GM12878 (cell line): Measurements from ENCODE around the gene S100A16. TPM values are rescaled to one million over a fixed set of nuclear protein-coding genes. Genes with fewer than 3 reads are reported as not detected.

Experiments used
- ATAC-seq: fragments of 200-7000 bp; cut with Tn5 transposase; 3 replicates; pipeline ENCODE4 v1.9.1; 2020; ENCODE audit warnings: mild to moderate bottlenecking, moderate library complexity
- BruUV-seq: library from RNA; stranded (reverse); fragments of 400-500 nt; replicated peaks from 2 replicates; lab custom pipeline; 2021; lab: Mats Ljungman, UMichigan
- CTCF ChIA-PET: fragments of 300-600 bp; sonication (Branson Sonifier 250); formaldehyde crosslinking; extraction: SDS; loops from one replicate; lab custom pipeline; 2021; ENCODE audit warnings: inconsistent platforms; lab: Yijun Ruan, JAX
- POLR2A ChIA-PET: fragments of 350-600 bp; formaldehyde crosslinking; extraction: SDS; loops from one replicate; lab custom pipeline; 2021; ENCODE audit warnings: inconsistent platforms; lab: Charles Lee
- RAD21 ChIA-PET: fragments of 300-600 bp; sonication (Branson Sonifier 250); formaldehyde crosslinking; loops from one replicate; lab custom pipeline; 2023; ENCODE audit warnings: antibody characterized with exemption; ENCODE audit not compliant: unreplicated experiment; lab: Charles Lee
- SMC1A ChIA-PET: fragments of 300-600 bp; sonication (Branson Sonifier 250); formaldehyde crosslinking; loops from one replicate; lab custom pipeline; 2023; ENCODE audit not compliant: unreplicated experiment, uncharacterized antibody; lab: Charles Lee
- DNase-seq: peaks from one replicate; pipeline ENCODE4 v3.0.0-alpha.2; 2011; ENCODE audit warnings: low read depth, low spot score
- FAIRE-seq: peaks from 3 replicates; lab custom pipeline; 2011; peaks lifted over from hg19 to GRCh38; lab: Jason Lieb, UNC
- H2AFZ ChIP-seq: 2 replicates; pipeline ENCODE4 v1.6.0; 2011; ENCODE audit warnings: low read depth, low read length, control low read depth; ENCODE audit not compliant: control insufficient read depth
- H3K27ac ChIP-seq: 2 replicates; pipeline ENCODE4 v1.5.1; 2011; ENCODE audit warnings: control low read depth; ENCODE audit not compliant: control insufficient read depth, insufficient read depth
- H3K27me3 ChIP-seq, 2 experiments: replicated peaks in 1 of 2; 2 replicates each; pipeline versions ENCODE4 v1.6.0 to v1.6.1; 2011; ENCODE audit warnings: low read length in 1 of 2; ENCODE audit not compliant: control insufficient read depth in 2 of 2, insufficient read depth in 2 of 2
- H3K36me3 ChIP-seq, 2 experiments: 2 replicates each; pipeline ENCODE4 v1.5.1; 2011; ENCODE audit warnings: low read length in 1 of 2; ENCODE audit not compliant: control insufficient read depth in 2 of 2, insufficient read depth in 2 of 2
- H3K4me1 ChIP-seq: 2 replicates; pipeline ENCODE4 v1.6.1; 2011; ENCODE audit warnings: mild to moderate bottlenecking, low read length, moderate library complexity, mixed read lengths; ENCODE audit not compliant: control insufficient read depth, insufficient read depth
- H3K4me2 ChIP-seq: 2 replicates; pipeline ENCODE4 v1.6.0; 2011; ENCODE audit warnings: control low read depth; ENCODE audit not compliant: control insufficient read depth, insufficient read depth
- H3K4me3 ChIP-seq: fragments of 200-600 bp; sonication (generic); 2 replicates; pipeline ENCODE4 v1.5.1; 2016
- H3K79me2 ChIP-seq: 2 replicates; pipeline ENCODE4 v1.6.0; 2011; ENCODE audit warnings: low read length; ENCODE audit not compliant: control insufficient read depth, insufficient read depth
- H3K9ac ChIP-seq: 2 replicates; pipeline ENCODE4 v1.8.0; 2011; ENCODE audit warnings: low read length, control low read depth, mixed read lengths; ENCODE audit not compliant: control insufficient read depth, insufficient read depth
- H3K9me3 ChIP-seq: replicated peaks from 3 replicates; pipeline ENCODE4 v1.5.1; 2011; ENCODE audit warnings: mild to moderate bottlenecking, low read length; ENCODE audit not compliant: control insufficient read depth, insufficient read depth
- H4K20me1 ChIP-seq: 2 replicates; pipeline ENCODE4 v1.6.0; 2011; ENCODE audit not compliant: control insufficient read depth, insufficient read depth
- ATF2 ChIP-seq: IDR thresholded peaks from 2 replicates; pipeline ENCODE4 v1.6.1; 2012; ENCODE audit warnings: low read length, inconsistent platforms
- ATF7 ChIP-seq: fragments of 450-650 bp; IDR thresholded peaks from 2 replicates; pipeline ENCODE4 v1.6.1; 2016; ENCODE audit warnings: low read depth, mild to moderate bottlenecking
- BMI1 ChIP-seq: fragments of 450-650 bp; IDR thresholded peaks from 2 replicates; pipeline ENCODE4 v1.6.1; 2016; ENCODE audit warnings: mild to moderate bottlenecking, moderate library complexity, borderline replicate concordance
- CBFB ChIP-seq: IDR thresholded peaks from 2 replicates; pipeline ENCODE4 v1.6.1; 2016; ENCODE audit warnings: antibody characterized with exemption, low read depth
- CREM ChIP-seq: IDR thresholded peaks from 2 replicates; pipeline ENCODE4 v1.6.1; 2014; ENCODE audit warnings: antibody characterized with exemption, low read depth
- E4F1 ChIP-seq: fragments of 450-650 bp; IDR thresholded peaks from 2 replicates; pipeline ENCODE4 v1.6.1; 2018; ENCODE audit warnings: borderline replicate concordance, mild to moderate bottlenecking; ENCODE audit not compliant: partially characterized antibody
- EP300 ChIP-seq, 2 experiments: fragments of 150-350 bp in 1 of 2; IDR thresholded peaks; 2 replicates each; pipeline ENCODE4 v1.6.1; 2011 to 2012; ENCODE audit warnings: low read depth in 2 of 2, low read length in 2 of 2, borderline replicate concordance in 1 of 2, improper control_type of control experiment in 1 of 2, inconsistent platforms in 1 of 2; ENCODE audit not compliant: control insufficient read depth in 1 of 2
- ETV6 ChIP-seq, 2 experiments: fragments of 450-650 bp in 1 of 2; IDR thresholded peaks in 1 of 2; conservative IDR thresholded peaks in 1 of 2; 2 replicates each; pipeline ENCODE4 v1.6.1; 2014; ENCODE audit warnings: antibody characterized with exemption in 1 of 2, borderline replicate concordance in 1 of 2, low read depth in 1 of 2, mild to moderate bottlenecking in 1 of 2, moderate library complexity in 1 of 2
- HCFC1 ChIP-seq: fragments of 150-350 bp; IDR thresholded peaks from 2 replicates; pipeline ENCODE4 v1.6.1; 2014; ENCODE audit warnings: low read length
- MTA3 ChIP-seq: IDR thresholded peaks from 2 replicates; pipeline ENCODE4 v1.6.1; 2012; ENCODE audit warnings: low read length, inconsistent platforms, borderline replicate concordance
- RAD21 ChIP-seq: IDR thresholded peaks from 2 replicates; pipeline ENCODE4 v1.6.1; 2011; ENCODE audit warnings: mild to moderate bottlenecking, low read depth, low read length, moderate library complexity; ENCODE audit not compliant: insufficient read depth
- RFX5 ChIP-seq: IDR thresholded peaks from 2 replicates; pipeline ENCODE4 v1.6.1; 2011; ENCODE audit warnings: low read depth, low read length, improper control_type of control experiment
- SKIL ChIP-seq: fragments of 450-650 bp; IDR thresholded peaks from 2 replicates; pipeline ENCODE4 v1.6.1; 2017; ENCODE audit warnings: mild to moderate bottlenecking, low read depth, inconsistent platforms; ENCODE audit not compliant: poor library complexity, severe bottlenecking
- SMC3 ChIP-seq: IDR thresholded peaks from 2 replicates; pipeline ENCODE4 v1.6.1; 2011; ENCODE audit warnings: low read length, improper control_type of control experiment, borderline replicate concordance
- SRF ChIP-seq, 2 experiments: IDR thresholded peaks; 2 replicates each; pipeline ENCODE4 v1.6.1; 2011; ENCODE audit warnings: low read depth in 2 of 2, low read length in 2 of 2, mild to moderate bottlenecking in 1 of 2, moderate library complexity in 1 of 2
- STAT3 ChIP-seq: IDR thresholded peaks from 2 replicates; pipeline ENCODE4 v1.6.1; 2011; ENCODE audit warnings: low read depth, low read length, improper control_type of control experiment
- SUPT20H ChIP-seq: IDR thresholded peaks from 2 replicates; pipeline ENCODE4 v1.6.1; 2011; ENCODE audit warnings: low read depth, mild to moderate bottlenecking, low read length, moderate library complexity, borderline replicate concordance; ENCODE audit not compliant: control insufficient read depth
- ZNF622 ChIP-seq: fragments of 450-650 bp; IDR thresholded peaks from 2 replicates; pipeline ENCODE4 v1.6.1; 2017; ENCODE audit warnings: mild to moderate bottlenecking, inconsistent platforms
- WGBS: methylation state at CpG from one replicate; pipeline ENCODE4 v1.1.6; 2016; ENCODE audit warnings: low lambda C conversion rate; ENCODE audit not compliant: insufficient replicate concordance, insufficient coverage; ENCODE audit errors: missing lambda C conversion rate; 5-methylcytosine and 5-hydroxymethylcytosine counted together
- in situ Hi-C: fragments of 300-500 bp; cut with MboI; formaldehyde crosslinking; loops from 9 replicates; pipeline ENCODE4 v1.14.3; 2018; ENCODE audit warnings: mixed read lengths
- intact Hi-C: fragments of 100-400 bp; cut with micrococcal nuclease; formaldehyde crosslinking; loops from one replicate; pipeline ENCODE4 v1.14.2; 2022; ENCODE audit not compliant: unreplicated experiment
- polyA plus RNA-seq, 11 experiments: library from polyadenylated mRNA; depleted of rRNA in 4 of 11; unstranded in 6 of 11; stranded (reverse) in 5 of 11; fragments of >200 nt; fragmentation: Nextera tagmentation in 4 of 11; fragmentation: Illumina TruSeq in 1 of 11; extraction: Ambion mirVana in 4 of 11; extraction: Trizol in 1 of 11; gene quantifications; 1 replicate in 1 of 11; 2 replicates in 10 of 11; pipeline versions ENCODE4 v1.2.1 to v1.2.3, GENCODE V29; 2011 to 2016; ENCODE audit warnings: inconsistent platforms in 2 of 11, missing spikeins in 2 of 11, low read depth in 1 of 11
- total RNA-seq, 4 experiments: library from RNA; depleted of rRNA in 3 of 4; stranded (reverse); fragments of >200 nt in 3 of 4; fragmentation: Illumina TruSeq in 1 of 4; extraction: Trizol in 1 of 4; gene quantifications; 2 replicates each; pipeline versions ENCODE4 v1.2.1 to v1.2.3, GENCODE V29; 2013 to 2021

S100A16 gene
- total and polyA plus RNA-seq, 10 of the 15 experiments (the other 5 are each of a cell fraction or from before 2014, with no cell fraction given): 0.14 to 0.51 (median 0.25) TPM; not detected in 6

GRCh38 chr1:153572569-153573015 is 40.3 kb downstream of the S100A16 start:
- H3K36me3 ChIP-seq: no peaks in the 10 kb centered on the region
- peak overlapping the region; percentile 56 for H2AFZ ChIP-seq
- no peaks in the 10 kb centered on the region for H4K20me1 ChIP-seq
- H3K79me2 ChIP-seq: no peaks in the 10 kb centered on the region
- H3K27ac ChIP-seq: no peak overlapping the region
- ChIA-PET SMC1A (interaction anchor here (0.5 to 4.0 kb wide), 33 partner anchors 9 to 406 kb away, joined by 3 to 36 read pairs (median 5); partner anchors contain the start of genes CHTOP, ILF2, S100A1 and S100A13), CTCF (interaction anchor here (0.7 to 7.5 kb wide), 47 partner anchors 9 to 414 kb away, joined by 3 to 216 read pairs (median 7); partner anchors contain the start of genes CHTOP, CREB3L4, ILF2 and JTB), RAD21 (interaction anchor here (0.8 to 5.2 kb wide), 28 partner anchors 9 to 414 kb away, joined by 3 to 60 read pairs (median 6); partner anchors contain the start of genes CHTOP, NPR1, RAB13 and S100A1), POLR2A (interaction anchor here (0.6 to 1.8 kb wide), 9 partner anchors 11 to 104 kb away, joined by 3 to 11 read pairs (median 3); partner anchors contain the start of genes CHTOP and S100A6)
- WGBS: 0% methylated on average over 3 of the region's 3 CpGs
- BruUV-seq: no TSS peak
- FAIRE-seq: no peak
- no peak overlapping the region for H3K9ac ChIP-seq
- H3K9me3 ChIP-seq: no peaks in the 10 kb centered on the region
- DNase-seq: peak; percentile 37
- H3K27me3 ChIP-seq: no peaks in the 10 kb centered on the region
- intact Hi-C loops: loop anchor here (1.0 to 5.0 kb wide), 2 partner anchors 45 to 100 kb away; partner anchors contain the start of gene ILF2
- in situ Hi-C loops: no loop called here
- H3K4me3 ChIP-seq: no peak overlapping the region
- peaks cover 8% of the 10 kb centered on the region for H3K4me1 ChIP-seq
- peak; percentile 94 for ATAC-seq
- H3K4me2 ChIP-seq: no peak overlapping the region
- TF ChIP-seq BMI1 (no peak), RAD21 (peak; percentile 92), CREM (no peak), MTA3 (no peak), RFX5 (no peak), STAT3 (0 out of 2 replicates have a peak, but pooled peaks have one; percentile 37), ETV6 (conservative IDR thresholded peaks at IDR 0.05 in 1 of 2, IDR thresholded peaks at IDR 0.05 in 1 of 2; ENCODE audit: borderline replicate concordance in 1 of 2, low read depth in 1 of 2) (no peak), E4F1 (no peak), EP300 (IDR thresholded peaks at IDR 0.05; ENCODE audit: borderline replicate concordance in 1 of 2, control insufficient read depth in 1 of 2, low read depth in 2 of 2, low read length in 2 of 2) (no peak), ATF7 (no peak), SRF (IDR thresholded peaks at IDR 0.05; ENCODE audit: low read depth in 2 of 2, low read length in 2 of 2) (no peak), CBFB (no peak), ZNF622 (no peak), SMC3 (peak; percentile 77), HCFC1 (0 out of 2 replicates have a peak, but pooled peaks have one; percentile 21), SKIL (peak; percentile 14), SUPT20H (no peak), ATF2 (no peak)
